Hepatocyte (in vitro differentiated cells): Measurements from ENCODE around the gene ASTN2. TPM values are rescaled to one million over a fixed set of nuclear protein-coding genes. Genes with fewer than 3 reads are reported as not detected.

Source experiments
- DNase-seq: peaks from one replicate; pipeline ENCODE4 v3.0.0-alpha.2; 2016; ENCODE audit warnings: low spot score
- H2AFZ ChIP-seq: fragments of 200-600 bp; sonication (generic); 2 replicates; pipeline ENCODE4 v1.6.0; 2016; ENCODE audit warnings: antibody characterized with exemption, mild to moderate bottlenecking
- H3K27ac ChIP-seq: fragments of 200-600 bp; sonication (generic); 2 replicates; pipeline ENCODE4 v1.5.1; 2016; ENCODE audit warnings: mild to moderate bottlenecking
- H3K27me3 ChIP-seq: fragments of 200-600 bp; sonication (generic); 2 replicates; pipeline ENCODE4 v1.6.1; 2016
- H3K36me3 ChIP-seq: fragments of 200-600 bp; sonication (generic); replicated peaks from 2 replicates; pipeline ENCODE4 v1.5.1; 2016; ENCODE audit warnings: low read depth; ENCODE audit not compliant: insufficient read depth
- H3K4me1 ChIP-seq: fragments of 200-600 bp; sonication (generic); 2 replicates; pipeline ENCODE4 v1.5.1; 2016; ENCODE audit warnings: mild to moderate bottlenecking, moderate library complexity; ENCODE audit not compliant: insufficient read depth
- H3K4me2 ChIP-seq: fragments of 200-600 bp; sonication (generic); 2 replicates; pipeline ENCODE4 v1.6.0; 2016
- H3K4me3 ChIP-seq: fragments of 200-600 bp; sonication (generic); 2 replicates; pipeline ENCODE4 v1.5.1; 2016; ENCODE audit warnings: mild to moderate bottlenecking
- H3K79me2 ChIP-seq: fragments of 200-600 bp; sonication (generic); 2 replicates; pipeline ENCODE4 v1.6.0; 2017; ENCODE audit warnings: mild to moderate bottlenecking
- H3K9me2 ChIP-seq: fragments of 200-600 bp; sonication (generic); replicated peaks from 2 replicates; pipeline ENCODE4 v1.6.0; 2017; ENCODE audit warnings: mild to moderate bottlenecking; ENCODE audit not compliant: insufficient read depth
- H3K9me3 ChIP-seq: fragments of 200-600 bp; sonication (generic); 2 replicates; pipeline ENCODE4 v1.5.1; 2016; ENCODE audit warnings: low read depth, mild to moderate bottlenecking
- H4K20me1 ChIP-seq: fragments of 200-600 bp; sonication (generic); 2 replicates; pipeline ENCODE4 v1.6.0; 2016; ENCODE audit warnings: mild to moderate bottlenecking; ENCODE audit not compliant: insufficient read depth, poor library complexity, severe bottlenecking
- CTCF ChIP-seq: fragments of 200-600 bp; sonication (generic); IDR thresholded peaks from 2 replicates; pipeline ENCODE4 v1.5.1; 2016; ENCODE audit warnings: antibody characterized with exemption, mild to moderate bottlenecking; ENCODE audit not compliant: poor library complexity
- EZH2 ChIP-seq: fragments of 200-600 bp; sonication (generic); IDR thresholded peaks from 2 replicates; pipeline ENCODE4 v1.6.1; 2016; ENCODE audit warnings: antibody characterized with exemption, mild to moderate bottlenecking, borderline replicate concordance
- EZH2phosphoT487 ChIP-seq: fragments of 200-600 bp; sonication (generic); IDR thresholded peaks from one replicate; pipeline ENCODE4 v1.6.1; 2018; ENCODE audit warnings: antibody characterized with exemption, mild to moderate bottlenecking, low read depth, moderate library complexity; ENCODE audit not compliant: unreplicated experiment, severe bottlenecking
- WGBS: methylation state at CpG from one replicate; pipeline ENCODE4 v1.1.6; 2016; ENCODE audit warnings: low lambda C conversion rate; ENCODE audit errors: missing lambda C conversion rate; 5-methylcytosine and 5-hydroxymethylcytosine counted together
- polyA plus RNA-seq: library from polyadenylated mRNA; unstranded; fragments of >200 nt; fragmentation: Nextera tagmentation; extraction: Ambion mirVana; gene quantifications from 2 replicates; pipeline ENCODE4 v1.2.1, GENCODE V29; 2016
- total RNA-seq: library from RNA; depleted of rRNA; stranded (reverse); fragments of >200 nt; gene quantifications from 2 replicates; pipeline ENCODE4 v1.2.3, GENCODE V29; 2014

ASTN2 gene
- total and polyA plus RNA-seq, 2 experiments from 2014 or later, result 6.4 to 8.4 TPM

- H3K4me1 ChIP-seq, result no peaks in the 10 kb centered on the region
- H3K36me3 ChIP-seq, result no peaks in the 10 kb centered on the region
- H3K9me2 ChIP-seq, result no peaks in the 10 kb centered on the region
- H3K27ac ChIP-seq, result no peak overlapping the region
- DNase-seq, result no peak
- WGBS, result 78% methylated on average over 5 of the region's 5 CpGs
- peaks cover 13% of the 10 kb centered on the region for H3K27me3 ChIP-seq
- no peak overlapping the region for H2AFZ ChIP-seq
- H3K9me3 ChIP-seq, result no peaks in the 10 kb centered on the region
- TF ChIP-seq CTCF (no peak), EZH2phosphoT487 (no peak), EZH2 (no peak)
- no peak overlapping the region for H3K4me3 ChIP-seq
- H3K4me2 ChIP-seq, result no peak overlapping the region
- H4K20me1 ChIP-seq, result no peaks in the 10 kb centered on the region
- no peaks in the 10 kb centered on the region for H3K79me2 ChIP-seq
Observed at GRCh38 chr9:117138231-117138630, 276.6 kb downstream of the ASTN2 start.

- no peak for DNase-seq
- Histone ChIP-seq H3K9me3 (no peaks in the 10 kb centered on the region), H3K4me3 (no peak overlapping the region), H3K79me2 (no peaks in the 10 kb centered on the region), H3K4me1 (no peaks in the 10 kb centered on the region), H4K20me1 (no peaks in the 10 kb centered on the region), H3K27me3 (peaks cover 13% of the 10 kb centered on the region), H3K9me2 (no peaks in the 10 kb centered on the region), H3K27ac (no peak overlapping the region), H2AFZ (no peak overlapping the region), H3K36me3 (no peaks in the 10 kb centered on the region), H3K4me2 (no peak overlapping the region)
- WGBS, result 84% methylated on average over 4 of the region's 4 CpGs
- TF ChIP-seq CTCF (no peak), EZH2 (no peak), EZH2phosphoT487 (no peak)
Observed at GRCh38 chr9:117136461-117136860, 278.4 kb downstream of the ASTN2 start.

- WGBS, result 42% methylated on average over 5 of the region's 5 CpGs
- Histone ChIP-seq H3K27ac (no peak overlapping the region), H3K9me3 (no peaks in the 10 kb centered on the region), H3K79me2 (no peaks in the 10 kb centered on the region), H3K27me3 (peaks cover 13% of the 10 kb centered on the region), H2AFZ (no peak overlapping the region), H3K36me3 (no peaks in the 10 kb centered on the region), H3K4me2 (no peak overlapping the region), H3K9me2 (no peaks in the 10 kb centered on the region), H3K4me1 (no peaks in the 10 kb centered on the region), H3K4me3 (no peak overlapping the region), H4K20me1 (no peaks in the 10 kb centered on the region)
- no peak for DNase-seq
- TF ChIP-seq EZH2phosphoT487, result no peak
- no peak for TF ChIP-seq EZH2
- TF ChIP-seq CTCF, result no peak
Observed at GRCh38 chr9:117135501-117136098, 279.3 kb downstream of the ASTN2 start.
